GM23248 (cell line): ENCODE measurements around the gene AEBP1.

Source experiments
- EZH2 ChIP-seq: fragments of 200-600 bp; sonication (generic); IDR thresholded peaks from 2 replicates; pipeline ENCODE4 v1.6.1; 2018; ENCODE audit warnings: antibody characterized with exemption, mild to moderate bottlenecking; ENCODE audit not compliant: insufficient read depth, poor library complexity, severe bottlenecking
- EZH2phosphoT487 ChIP-seq: fragments of 200-600 bp; sonication (generic); IDR thresholded peaks from 2 replicates; pipeline ENCODE4 v1.6.1; 2018; ENCODE audit warnings: antibody characterized with exemption, moderate library complexity, mild to moderate bottlenecking, low read depth; ENCODE audit not compliant: insufficient read depth

- TF ChIP-seq EZH2phosphoT487 (no peak), EZH2 (no peak)
Measured at GRCh38 chr7:44076101-44076895, 27.8 kb upstream of the AEBP1 start.
